Astrocyte of the cerebellum (primary cell): ENCODE data around the gene EIPR1.

Experiments used
- DNase-seq: peaks from one replicate; pipeline ENCODE4 v3.0.0-alpha.2; 2011; ENCODE audit warnings: low read depth
- H3K4me3 ChIP-seq: 2 replicates; pipeline ENCODE4 v1.5.1; 2011; ENCODE audit warnings: mild to moderate bottlenecking, low read depth, low read length, moderate library complexity
- CTCF ChIP-seq: IDR thresholded peaks from 2 replicates; pipeline ENCODE4 v1.5.1; 2012; ENCODE audit warnings: low read length, low read depth, moderate library complexity, mild to moderate bottlenecking; ENCODE audit errors: missing control alignments
- in situ Hi-C: cut with HindIII; loops from 2 replicates; pipeline ENCODE4 v1.10.0; 2017; ENCODE audit warnings: low sequenced_read_pairs

Gene EIPR1

GRCh38 chr2:3309496-3310355, 67.9 kb downstream of the EIPR1 start:
- H3K4me3 ChIP-seq: no peak overlapping the region
- DNase-seq: no peak
- in situ Hi-C loops: no loop called here

GRCh38 chr2:3307901-3308300, 69.7 kb downstream of the EIPR1 start:
- no peak for DNase-seq
- in situ Hi-C loops: no loop called here
- no peak for TF ChIP-seq CTCF
- H3K4me3 ChIP-seq: no peak overlapping the region

More at GRCh38 chr2:3309496-3310355, 67.9 kb downstream of the EIPR1 start:
- TF ChIP-seq CTCF: no peak

- H3K4me3 ChIP-seq: no peak overlapping the region
- no peak for DNase-seq
- in situ Hi-C loops: no loop called here
- no peak for TF ChIP-seq CTCF
Measured at GRCh38 chr2:3307236-3307635, 70.4 kb downstream of the EIPR1 start.

- in situ Hi-C loops: no loop called here
- no peak for TF ChIP-seq CTCF
- no peak overlapping the region for H3K4me3 ChIP-seq
- DNase-seq: no peak
Measured at GRCh38 chr2:3305952-3306351, 71.7 kb downstream of the EIPR1 start.

- TF ChIP-seq CTCF: no peak
- no peak for DNase-seq
- no peak overlapping the region for H3K4me3 ChIP-seq
- in situ Hi-C loops: no loop called here
Measured at GRCh38 chr2:3305431-3305830, 72.2 kb downstream of the EIPR1 start.

- peak overlapping the region; percentile 31 for H3K4me3 ChIP-seq
- in situ Hi-C loops: no loop called here
- DNase-seq: peak; percentile 68
- peak; percentile 96 for TF ChIP-seq CTCF
Measured at GRCh38 chr2:3303583-3304406, 73.8 kb downstream of the EIPR1 start.
